Measurements from ENCODE around the gene PCBP3. TPM values are rescaled to one million over a fixed set of nuclear protein-coding genes. Genes with fewer than 3 reads are reported as not detected.

The PCBP3 gene
- total and polyA plus RNA-seq, 10 of the 15 experiments (the other 5 are each of a cell fraction or from before 2014, with no cell fraction given) = 0.09 to 1.3 (median 0.46) TPM; not detected in 3

DNA sequence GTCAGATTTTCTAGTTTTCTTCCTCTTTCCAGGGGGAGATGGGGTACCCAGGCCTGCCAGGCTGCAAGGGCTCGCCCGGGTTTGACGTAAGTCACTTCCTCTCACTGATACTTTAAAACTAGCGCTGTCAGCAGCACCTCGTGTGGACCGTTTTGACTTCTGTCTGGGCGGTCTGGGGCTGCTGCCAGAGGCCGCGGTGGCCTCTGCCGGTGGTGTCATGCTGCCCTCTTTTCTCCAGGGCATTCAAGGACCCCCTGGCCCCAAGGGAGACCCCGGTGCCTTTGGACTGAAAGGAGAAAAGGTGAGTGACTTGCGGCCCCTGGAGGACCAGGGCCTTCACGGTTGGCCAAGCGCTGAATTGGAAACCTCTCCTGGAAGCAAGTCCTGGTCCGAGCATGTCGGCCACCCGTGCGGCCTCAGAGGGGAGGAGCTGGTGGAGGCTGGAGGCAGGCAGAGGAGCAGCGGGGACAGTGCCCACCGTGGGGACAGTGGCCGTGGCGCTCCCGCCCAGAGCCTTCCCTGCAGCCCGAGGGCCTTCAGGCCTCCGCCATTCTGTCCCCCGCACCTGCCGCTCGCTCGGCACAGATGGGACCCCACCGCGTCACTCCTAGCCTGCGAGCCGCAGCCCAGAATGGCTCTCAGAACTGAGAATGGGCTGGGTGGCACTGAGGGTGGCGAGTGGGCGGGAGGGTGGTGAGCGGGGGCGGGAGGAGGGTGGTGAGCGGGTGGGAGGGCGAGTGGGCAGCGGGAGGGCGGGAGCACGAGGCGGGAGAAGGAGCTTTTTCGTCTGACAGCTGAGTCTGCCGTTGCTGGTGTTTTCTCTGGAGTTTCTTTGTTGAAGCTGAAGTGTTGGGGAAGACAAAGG is 347.4 kb downstream of the PCBP3 start (continued):
- TF ChIP-seq CEBPZ (IDR thresholded peaks at IDR 0.05; ENCODE audit: low read depth, low read length) = no peak

- POLR2A ChIA-PET = no interaction called here
- ATAC-seq (no peak), FAIRE-seq (no peak), DNase-seq (ENCODE audit: low read depth, low spot score) (no peak)
- CTCF ChIA-PET = no interaction called here
- Histone ChIP-seq H3K4me1 (ENCODE audit: control insufficient read depth, insufficient read depth, low read length) (no peaks in the 10 kb centered on the region), H2AFZ (ENCODE audit: control insufficient read depth, low read depth, low read length) (no peak overlapping the region), H3K27me3 (replicated peaks in 1 of 2; ENCODE audit: control insufficient read depth in 2 of 2, insufficient read depth in 2 of 2, low read length in 1 of 2) (no peaks in the 10 kb centered on the region), H3K9me3 (replicated peaks; ENCODE audit: control insufficient read depth, insufficient read depth, low read length) (no peaks in the 10 kb centered on the region), H3K27ac (ENCODE audit: control insufficient read depth, insufficient read depth) (no peak overlapping the region), H3K4me2 (ENCODE audit: control insufficient read depth, insufficient read depth) (no peak overlapping the region), H4K20me1 (ENCODE audit: control insufficient read depth, insufficient read depth) (no peaks in the 10 kb centered on the region), H3K79me2 (ENCODE audit: control insufficient read depth, insufficient read depth, low read length) (no peaks in the 10 kb centered on the region), H3K36me3 (ENCODE audit: control insufficient read depth in 2 of 2, insufficient read depth in 2 of 2, low read length in 1 of 2) (no peaks in the 10 kb centered on the region), H3K9ac (ENCODE audit: control insufficient read depth, insufficient read depth, low read length) (no peak overlapping the region), H3K4me3 (no peak overlapping the region)
- 32% methylated on average over 15 of the region's 18 CpGs for WGBS (ENCODE audit: insufficient coverage, insufficient replicate concordance, low lambda C conversion rate, missing lambda C conversion rate)
- no peak for TF ChIP-seq ASH2L (IDR thresholded peaks at IDR 0.05; ENCODE audit: borderline replicate concordance, low read depth)
- no peak for TF ChIP-seq SMAD5 (IDR thresholded peaks at IDR 0.05; ENCODE audit: low read depth)
- TF ChIP-seq, protein P1, sequence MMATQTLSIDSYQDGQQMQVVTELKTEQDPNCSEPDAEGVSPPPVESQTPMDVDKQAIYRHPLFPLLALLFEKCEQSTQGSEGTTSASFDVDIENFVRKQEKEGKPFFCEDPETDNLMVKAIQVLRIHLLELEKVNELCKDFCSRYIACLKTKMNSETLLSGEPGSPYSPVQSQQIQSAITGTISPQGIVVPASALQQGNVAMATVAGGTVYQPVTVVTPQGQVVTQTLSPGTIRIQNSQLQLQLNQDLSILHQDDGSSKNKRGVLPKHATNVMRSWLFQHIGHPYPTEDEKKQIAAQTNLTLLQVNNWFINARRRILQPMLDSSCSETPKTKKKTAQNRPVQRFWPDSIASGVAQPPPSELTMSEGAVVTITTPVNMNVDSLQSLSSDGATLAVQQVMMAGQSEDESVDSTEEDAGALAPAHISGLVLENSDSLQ (IDR thresholded peaks at IDR 0.05) = no peak
- TF ChIP-seq REST (IDR thresholded peaks at IDR 0.05; ENCODE audit: low read depth, low read length) = no peak
- no TSS peak for BruUV-seq (replicated peaks)
- SMC1A ChIA-PET (ENCODE audit: uncharacterized antibody, unreplicated experiment) = interaction anchor here (0.8 kb wide), 1 partner anchor 38 kb away, joined by 3 read pairs; no protein-coding TSS in a partner anchor
- RAD21 ChIA-PET (ENCODE audit: unreplicated experiment) = no interaction called here
- intact Hi-C loops (cut with micrococcal nuclease; ENCODE audit: unreplicated experiment) = no loop called here
- in situ Hi-C loops (cut with MboI) = no loop called here
Observed at GRCh38 chr21:45991606-45992300, 348.2 kb downstream of the PCBP3 start.

Data from GM12878 (cell line).